MM.1S (cell line): ENCODE measurements around the gene PRKAG3.
"Not testable (repeated sequence)": the region's sequence is repeated elsewhere in the genome, so short reads cannot be mapped to it uniquely, and the experiment has no call there.

ENCODE experiments used
- DNase-seq: peaks from one replicate; pipeline ENCODE4 v3.0.0-alpha.2; 2015
- H2AFZ ChIP-seq: fragments of 300-600 bp; sonication (generic); 2 replicates; pipeline ENCODE4 v1.6.0; 2016; ENCODE audit warnings: antibody characterized with exemption, low read length
- H3F3A ChIP-seq: fragments of 300-600 bp; sonication (generic); 2 replicates; pipeline ENCODE4 v1.6.1; 2016; ENCODE audit warnings: mild to moderate bottlenecking, antibody characterized with exemption, low read length, moderate library complexity, mixed read lengths; ENCODE audit not compliant: insufficient read depth
- H3K27ac ChIP-seq: fragments of 300-600 bp; sonication (generic); 2 replicates; pipeline ENCODE4 v1.5.1; 2016; ENCODE audit warnings: mild to moderate bottlenecking, low read length
- H3K27me3 ChIP-seq: fragments of 300-600 bp; sonication (generic); replicated peaks from 2 replicates; pipeline ENCODE4 v1.6.0; 2016; ENCODE audit warnings: low read length; ENCODE audit not compliant: insufficient read depth
- H3K36me3 ChIP-seq: fragments of 300-600 bp; sonication (generic); replicated peaks from 2 replicates; pipeline ENCODE4 v1.6.1; 2016; ENCODE audit warnings: mild to moderate bottlenecking, low read length, mixed read lengths; ENCODE audit not compliant: insufficient read depth
- H3K4me1 ChIP-seq: fragments of 300-600 bp; sonication (generic); 2 replicates; pipeline ENCODE4 v1.6.1; 2016; ENCODE audit warnings: low read length, mixed read lengths
- H3K4me2 ChIP-seq: fragments of 300-600 bp; sonication (generic); 2 replicates; pipeline ENCODE4 v1.6.0; 2016; ENCODE audit warnings: low read depth, low read length
- H3K4me3 ChIP-seq: fragments of 300-600 bp; sonication (generic); 2 replicates; pipeline ENCODE4 v1.5.1; 2016; ENCODE audit warnings: low read length, mixed read lengths
- H3K79me2 ChIP-seq: fragments of 300-600 bp; sonication (generic); 2 replicates; pipeline ENCODE4 v1.6.1; 2016; ENCODE audit warnings: mixed run types, low read length, mixed read lengths
- H3K9ac ChIP-seq: fragments of 300-600 bp; sonication (generic); 2 replicates; pipeline ENCODE4 v1.6.1; 2016; ENCODE audit warnings: low read length, mixed read lengths
- H3K9me2 ChIP-seq: fragments of 300-600 bp; sonication (generic); replicated peaks from 2 replicates; pipeline ENCODE4 v1.6.1; 2016; ENCODE audit warnings: mild to moderate bottlenecking, low read length, mixed read lengths; ENCODE audit not compliant: insufficient read depth
- H3K9me3 ChIP-seq: fragments of 300-600 bp; sonication (generic); replicated peaks from 2 replicates; pipeline ENCODE4 v1.6.1; 2016; ENCODE audit warnings: mild to moderate bottlenecking, low read length, mixed read lengths; ENCODE audit not compliant: insufficient read depth
- H4K20me1 ChIP-seq: fragments of 300-600 bp; sonication (generic); 2 replicates; pipeline ENCODE4 v1.6.1; 2016; ENCODE audit warnings: mild to moderate bottlenecking, low read length, moderate library complexity, mixed read lengths; ENCODE audit not compliant: insufficient read depth
- EZH2 ChIP-seq: fragments of 300-600 bp; sonication (generic); optimal IDR thresholded peaks from 2 replicates; pipeline ENCODE3; 2017; ENCODE audit warnings: low read depth, mild to moderate bottlenecking, antibody characterized with exemption, low read length, mixed read lengths
- EZH2phosphoT487 ChIP-seq: fragments of 300-600 bp; sonication (generic); IDR thresholded peaks from 2 replicates; pipeline ENCODE4 v1.6.1; 2018; ENCODE audit warnings: antibody characterized with exemption, low read length
- TF ChIP-seq, protein P1 (sequence below): fragments of 300-600 bp; sonication (generic); IDR thresholded peaks from 2 replicates; pipeline ENCODE4 v1.5.1; 2016; ENCODE audit warnings: antibody characterized with exemption, low read length, mixed read lengths

PRKAG3 gene

DNA sequence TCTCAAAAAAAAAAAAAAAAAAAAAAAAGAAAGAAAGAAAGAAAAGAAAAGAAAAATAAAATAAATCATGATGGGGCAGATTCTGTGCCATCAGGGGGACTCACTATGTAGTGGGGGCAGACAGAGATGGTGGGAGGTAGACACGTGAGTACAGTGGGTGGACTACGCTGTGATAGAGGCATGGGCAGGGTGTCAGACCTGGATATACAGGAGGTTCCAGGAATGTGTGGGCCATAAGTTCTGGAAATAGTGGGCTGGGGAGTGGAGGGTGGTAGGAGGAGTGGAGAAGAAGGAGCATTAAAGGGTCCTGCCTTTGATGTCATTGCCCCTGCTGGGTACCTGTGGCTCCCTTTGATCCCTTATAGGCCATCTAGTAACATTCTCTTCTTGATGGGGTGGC, 19.2 kb upstream of the PRKAG3 start:
- no peak overlapping the region for H3K4me2 ChIP-seq
- no peaks in the 10 kb centered on the region for H3F3A ChIP-seq
- H3K79me2 ChIP-seq = no peaks in the 10 kb centered on the region
- H4K20me1 ChIP-seq = no peaks in the 10 kb centered on the region
- H3K27me3 ChIP-seq = peaks cover 28% of the 10 kb centered on the region
- H3K4me1 ChIP-seq = no peaks in the 10 kb centered on the region
- no peak for DNase-seq
- no peaks in the 10 kb centered on the region for H3K36me3 ChIP-seq
- no peak overlapping the region for H2AFZ ChIP-seq
- no peak overlapping the region for H3K27ac ChIP-seq
- H3K4me3 ChIP-seq = no peak overlapping the region
- TF ChIP-seq EZH2phosphoT487 = no peak
- TF ChIP-seq, protein P1, sequence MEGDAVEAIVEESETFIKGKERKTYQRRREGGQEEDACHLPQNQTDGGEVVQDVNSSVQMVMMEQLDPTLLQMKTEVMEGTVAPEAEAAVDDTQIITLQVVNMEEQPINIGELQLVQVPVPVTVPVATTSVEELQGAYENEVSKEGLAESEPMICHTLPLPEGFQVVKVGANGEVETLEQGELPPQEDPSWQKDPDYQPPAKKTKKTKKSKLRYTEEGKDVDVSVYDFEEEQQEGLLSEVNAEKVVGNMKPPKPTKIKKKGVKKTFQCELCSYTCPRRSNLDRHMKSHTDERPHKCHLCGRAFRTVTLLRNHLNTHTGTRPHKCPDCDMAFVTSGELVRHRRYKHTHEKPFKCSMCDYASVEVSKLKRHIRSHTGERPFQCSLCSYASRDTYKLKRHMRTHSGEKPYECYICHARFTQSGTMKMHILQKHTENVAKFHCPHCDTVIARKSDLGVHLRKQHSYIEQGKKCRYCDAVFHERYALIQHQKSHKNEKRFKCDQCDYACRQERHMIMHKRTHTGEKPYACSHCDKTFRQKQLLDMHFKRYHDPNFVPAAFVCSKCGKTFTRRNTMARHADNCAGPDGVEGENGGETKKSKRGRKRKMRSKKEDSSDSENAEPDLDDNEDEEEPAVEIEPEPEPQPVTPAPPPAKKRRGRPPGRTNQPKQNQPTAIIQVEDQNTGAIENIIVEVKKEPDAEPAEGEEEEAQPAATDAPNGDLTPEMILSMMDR = no peak
- no peak for TF ChIP-seq EZH2
- no peak overlapping the region for H3K9ac ChIP-seq
- H3K9me2 ChIP-seq = no peaks in the 10 kb centered on the region
- no peaks in the 10 kb centered on the region for H3K9me3 ChIP-seq

DNA sequence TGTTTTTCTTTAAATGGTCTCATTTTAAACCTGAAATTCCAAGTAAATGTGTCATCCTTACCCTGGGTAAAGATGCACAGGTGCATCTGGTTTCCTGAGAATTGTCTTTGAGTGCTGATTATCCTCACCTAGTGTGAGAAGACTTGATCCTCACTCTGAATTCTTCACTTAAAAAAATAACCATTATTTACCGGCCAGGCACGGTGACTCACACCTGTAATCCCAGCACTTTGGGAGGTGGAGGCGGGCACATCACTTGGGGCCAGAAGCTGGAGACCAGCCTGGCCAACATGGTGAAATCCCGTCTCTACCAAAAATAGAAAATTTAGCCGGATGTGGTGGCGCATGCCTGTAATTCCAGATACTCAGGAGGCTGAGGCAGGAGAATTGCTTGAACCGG, 18.1 kb upstream of the PRKAG3 start:
- no peak overlapping the region for H3K9ac ChIP-seq
- H3K27ac ChIP-seq = no peak overlapping the region
- DNase-seq = no peak
- H4K20me1 ChIP-seq = no peaks in the 10 kb centered on the region
- H3K79me2 ChIP-seq = no peaks in the 10 kb centered on the region
- no peaks in the 10 kb centered on the region for H3K9me3 ChIP-seq
- TF ChIP-seq EZH2 (no peak), EZH2phosphoT487 (no peak)
- TF ChIP-seq, protein P1 = no peak
- H3K4me3 ChIP-seq = no peak overlapping the region
- no peaks in the 10 kb centered on the region for H3K36me3 ChIP-seq
- H3K27me3 ChIP-seq = peaks cover 18% of the 10 kb centered on the region
- H2AFZ ChIP-seq = no peak overlapping the region
- no peak overlapping the region for H3K4me2 ChIP-seq
- H3K4me1 ChIP-seq = no peaks in the 10 kb centered on the region
- H3K9me2 ChIP-seq = no peaks in the 10 kb centered on the region
- H3F3A ChIP-seq = no peaks in the 10 kb centered on the region

DNA sequence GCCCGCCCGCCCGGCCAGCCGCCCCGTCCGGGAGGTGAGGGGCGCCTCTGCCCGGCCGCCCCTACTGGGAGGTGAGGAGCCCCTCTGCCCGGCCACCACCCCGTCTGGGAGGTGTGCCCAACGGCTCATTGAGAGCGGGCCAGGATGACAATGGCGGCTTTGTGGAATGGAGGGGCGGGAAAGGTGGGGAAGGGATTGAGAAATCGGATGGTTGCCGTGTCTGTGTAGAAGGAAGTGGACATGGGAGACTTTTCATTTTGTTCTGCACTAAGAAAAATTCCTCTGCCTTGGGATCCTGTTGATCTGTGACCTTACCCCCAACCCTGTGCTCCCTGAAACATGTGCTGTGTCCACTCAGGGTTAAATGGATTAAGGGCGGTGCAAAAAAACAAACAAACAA, 15.4 kb upstream of the PRKAG3 start:
- H3K4me3 ChIP-seq, H3K27ac ChIP-seq, H3K27me3 ChIP-seq, H3K9me3 ChIP-seq, H3K9me2 ChIP-seq, H4K20me1 ChIP-seq, DNase-seq, H3K4me1 ChIP-seq, H2AFZ ChIP-seq, H3K79me2 ChIP-seq, H3F3A ChIP-seq, H3K36me3 ChIP-seq, H3K4me2 ChIP-seq, H3K9ac ChIP-seq: not testable (repeated sequence)

DNA sequence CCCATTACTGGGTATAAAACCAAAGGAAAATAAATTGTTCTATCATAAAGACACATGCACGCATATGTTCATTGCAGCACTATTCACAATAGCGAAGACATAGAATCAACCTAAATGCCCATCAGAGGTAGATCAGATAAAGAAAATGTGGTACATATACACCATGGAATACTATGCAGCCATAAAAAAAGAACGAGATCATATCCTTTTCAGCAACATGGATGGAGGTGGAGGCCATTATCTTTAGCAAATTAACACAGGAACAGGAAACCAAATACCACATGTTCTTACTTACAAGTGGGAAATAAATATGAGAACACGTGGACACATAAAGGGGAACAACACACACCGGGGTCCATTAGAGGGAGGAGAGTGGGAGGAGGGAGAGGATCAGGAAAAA, 12.7 kb upstream of the PRKAG3 start:
- not testable (repeated sequence) for DNase-seq, H3K79me2 ChIP-seq

More for the DNA sequence above, 12.7 kb upstream of the PRKAG3 start:
- not testable (repeated sequence) for H3K9ac ChIP-seq, H2AFZ ChIP-seq, H4K20me1 ChIP-seq, H3F3A ChIP-seq, H3K9me3 ChIP-seq, H3K36me3 ChIP-seq, H3K4me3 ChIP-seq, H3K4me1 ChIP-seq, H3K27ac ChIP-seq, H3K4me2 ChIP-seq, H3K9me2 ChIP-seq, H3K27me3 ChIP-seq
